Panc1 (cell line): Measurements from ENCODE around the gene RSPO4.

Experiments used
- POLR2AphosphoS5 ChIP-seq: IDR thresholded peaks from 2 replicates; pipeline ENCODE4 v1.6.1; 2012; ENCODE audit warnings: mild to moderate bottlenecking, low read depth, low read length, moderate library complexity
- TCF7L2 ChIP-seq: IDR thresholded peaks from 2 replicates; pipeline ENCODE4 v1.6.1; 2011; ENCODE audit warnings: mild to moderate bottlenecking, low read depth, low read length, inconsistent platforms
- TF ChIP-seq, protein P1 (sequence below): fragments of 450-650 bp; IDR thresholded peaks from 2 replicates; pipeline ENCODE4 v1.5.1; 2017; ENCODE audit warnings: mild to moderate bottlenecking
- TF ChIP-seq, protein P2 (sequence below), 2 experiments: IDR thresholded peaks; 2 replicates each; pipeline ENCODE4 v1.6.1; 2011 to 2012; ENCODE audit warnings: low read depth in 2 of 2, control low read depth in 1 of 2, low read length in 1 of 2, mild to moderate bottlenecking in 1 of 2, moderate library complexity in 1 of 2; ENCODE audit not compliant: insufficient read depth in 1 of 2

GRCh38 chr20:990293-990959 is 11.7 kb downstream of the RSPO4 start:
- TF ChIP-seq, protein P1, sequence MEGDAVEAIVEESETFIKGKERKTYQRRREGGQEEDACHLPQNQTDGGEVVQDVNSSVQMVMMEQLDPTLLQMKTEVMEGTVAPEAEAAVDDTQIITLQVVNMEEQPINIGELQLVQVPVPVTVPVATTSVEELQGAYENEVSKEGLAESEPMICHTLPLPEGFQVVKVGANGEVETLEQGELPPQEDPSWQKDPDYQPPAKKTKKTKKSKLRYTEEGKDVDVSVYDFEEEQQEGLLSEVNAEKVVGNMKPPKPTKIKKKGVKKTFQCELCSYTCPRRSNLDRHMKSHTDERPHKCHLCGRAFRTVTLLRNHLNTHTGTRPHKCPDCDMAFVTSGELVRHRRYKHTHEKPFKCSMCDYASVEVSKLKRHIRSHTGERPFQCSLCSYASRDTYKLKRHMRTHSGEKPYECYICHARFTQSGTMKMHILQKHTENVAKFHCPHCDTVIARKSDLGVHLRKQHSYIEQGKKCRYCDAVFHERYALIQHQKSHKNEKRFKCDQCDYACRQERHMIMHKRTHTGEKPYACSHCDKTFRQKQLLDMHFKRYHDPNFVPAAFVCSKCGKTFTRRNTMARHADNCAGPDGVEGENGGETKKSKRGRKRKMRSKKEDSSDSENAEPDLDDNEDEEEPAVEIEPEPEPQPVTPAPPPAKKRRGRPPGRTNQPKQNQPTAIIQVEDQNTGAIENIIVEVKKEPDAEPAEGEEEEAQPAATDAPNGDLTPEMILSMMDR, result no peak
- TF ChIP-seq POLR2AphosphoS5 (no peak), TCF7L2 (no peak)
- TF ChIP-seq, protein P2, sequence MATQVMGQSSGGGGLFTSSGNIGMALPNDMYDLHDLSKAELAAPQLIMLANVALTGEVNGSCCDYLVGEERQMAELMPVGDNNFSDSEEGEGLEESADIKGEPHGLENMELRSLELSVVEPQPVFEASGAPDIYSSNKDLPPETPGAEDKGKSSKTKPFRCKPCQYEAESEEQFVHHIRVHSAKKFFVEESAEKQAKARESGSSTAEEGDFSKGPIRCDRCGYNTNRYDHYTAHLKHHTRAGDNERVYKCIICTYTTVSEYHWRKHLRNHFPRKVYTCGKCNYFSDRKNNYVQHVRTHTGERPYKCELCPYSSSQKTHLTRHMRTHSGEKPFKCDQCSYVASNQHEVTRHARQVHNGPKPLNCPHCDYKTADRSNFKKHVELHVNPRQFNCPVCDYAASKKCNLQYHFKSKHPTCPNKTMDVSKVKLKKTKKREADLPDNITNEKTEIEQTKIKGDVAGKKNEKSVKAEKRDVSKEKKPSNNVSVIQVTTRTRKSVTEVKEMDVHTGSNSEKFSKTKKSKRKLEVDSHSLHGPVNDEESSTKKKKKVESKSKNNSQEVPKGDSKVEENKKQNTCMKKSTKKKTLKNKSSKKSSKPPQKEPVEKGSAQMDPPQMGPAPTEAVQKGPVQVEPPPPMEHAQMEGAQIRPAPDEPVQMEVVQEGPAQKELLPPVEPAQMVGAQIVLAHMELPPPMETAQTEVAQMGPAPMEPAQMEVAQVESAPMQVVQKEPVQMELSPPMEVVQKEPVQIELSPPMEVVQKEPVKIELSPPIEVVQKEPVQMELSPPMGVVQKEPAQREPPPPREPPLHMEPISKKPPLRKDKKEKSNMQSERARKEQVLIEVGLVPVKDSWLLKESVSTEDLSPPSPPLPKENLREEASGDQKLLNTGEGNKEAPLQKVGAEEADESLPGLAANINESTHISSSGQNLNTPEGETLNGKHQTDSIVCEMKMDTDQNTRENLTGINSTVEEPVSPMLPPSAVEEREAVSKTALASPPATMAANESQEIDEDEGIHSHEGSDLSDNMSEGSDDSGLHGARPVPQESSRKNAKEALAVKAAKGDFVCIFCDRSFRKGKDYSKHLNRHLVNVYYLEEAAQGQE (IDR thresholded peaks at IDR 0.05; ENCODE audit: insufficient read depth in 1 of 2, low read depth in 2 of 2, low read length in 1 of 2), result no peak
